Sigmoid colon (tissue), 7 donors: Measurements from ENCODE around the gene MOB4. TPM values are rescaled to one million over a fixed set of nuclear protein-coding genes. Genes with fewer than 3 reads are reported as not detected.

Source experiments
- DNase-seq: peaks from one replicate; pipeline ENCODE4 v3.0.0-alpha.2; 2019
- H3K27ac ChIP-seq, 4 donors: fragments of 200-600 bp; sonication (generic); one replicate each; pipeline ENCODE4 v1.5.1; 2016 to 2019; ENCODE audit warnings: mild to moderate bottlenecking in 1 of 4
- H3K27me3 ChIP-seq, 3 donors: fragments of 200-600 bp; sonication (generic); one replicate each; pipeline ENCODE4 v1.5.1; 2019; ENCODE audit warnings: mild to moderate bottlenecking in 1 of 3
- H3K36me3 ChIP-seq, 4 donors: fragments of 200-600 bp; sonication (generic); one replicate each; pipeline ENCODE4 v1.5.1; 2016 to 2019
- H3K4me1 ChIP-seq, 4 donors: fragments of 200-600 bp; sonication (generic); one replicate each; pipeline ENCODE4 v1.5.1; 2017 to 2019
- H3K4me3 ChIP-seq, 4 donors: fragments of 200-600 bp; sonication (generic); one replicate each; pipeline ENCODE4 v1.5.1; 2017 to 2019; ENCODE audit warnings: mild to moderate bottlenecking in 2 of 4, moderate library complexity in 1 of 4
- H3K9me3 ChIP-seq, 4 donors: fragments of 200-600 bp in 3 of 4; sonication (generic) in 3 of 4; one replicate each; pipeline versions ENCODE4 v1.5.1 to v1.6.1; 2013 to 2019
- EP300 ChIP-seq, 4 donors: sonication (generic); formaldehyde crosslinking; IDR thresholded peaks; one replicate each; pipeline ENCODE4 v1.6.1; 2017; ENCODE audit warnings: antibody characterized with exemption in 4 of 4
- POLR2A ChIP-seq, 2 donors: fragments of 450-650 bp; IDR thresholded peaks; one replicate each; pipeline ENCODE4 v1.6.1; 2016; ENCODE audit warnings: antibody characterized with exemption in 2 of 2, mild to moderate bottlenecking in 2 of 2, moderate library complexity in 2 of 2
- POLR2AphosphoS5 ChIP-seq, 4 donors: sonication (generic); formaldehyde crosslinking; IDR thresholded peaks; one replicate each; pipeline ENCODE4 v1.6.1; 2017; ENCODE audit warnings: antibody characterized with exemption in 4 of 4
- WGBS, 2 donors: extraction: QIAGEN DNeasy Blood & Tissue Kit; methylation state at CpG; one replicate each; pipeline ENCODE4 v1.1.7; 2013; 5-methylcytosine and 5-hydroxymethylcytosine counted together
- intact Hi-C: fragments of 100-400 bp; cut with DNase I; formaldehyde crosslinking; loops from one replicate; pipeline ENCODE4 v1.15.1; 2023
- polyA plus RNA-seq, 3 donors: library from polyadenylated mRNA; stranded (reverse); fragments of 200-250 nt; gene quantifications; one replicate each; pipeline ENCODE4 v1.2.3, GENCODE V29; 2013
- total RNA-seq, 4 donors: library from RNA; depleted of rRNA; stranded (reverse); fragments of >200 nt; gene quantifications; one replicate each; pipeline ENCODE4 v1.1.0, GENCODE V29; 2016
- TF ChIP-seq, protein P1 (sequence below), 4 experiments: fragments of 450-650 bp in 3 of 4; fragments of 200-600 bp in 1 of 4; IDR thresholded peaks; one replicate each; pipeline ENCODE4 v1.5.1; 2016 to 2019; ENCODE audit warnings: antibody characterized with exemption in 4 of 4, mild to moderate bottlenecking in 3 of 4, moderate library complexity in 2 of 4
- donor health status: healthy with polysubstance abuse.
- donor health status: Bipolar disorder and iron deficiency.
- donor health status: healthy.

Gene MOB4
- total and polyA plus RNA-seq, 7 donors: 22.2 to 50.5 (median 40.3) TPM

DNA sequence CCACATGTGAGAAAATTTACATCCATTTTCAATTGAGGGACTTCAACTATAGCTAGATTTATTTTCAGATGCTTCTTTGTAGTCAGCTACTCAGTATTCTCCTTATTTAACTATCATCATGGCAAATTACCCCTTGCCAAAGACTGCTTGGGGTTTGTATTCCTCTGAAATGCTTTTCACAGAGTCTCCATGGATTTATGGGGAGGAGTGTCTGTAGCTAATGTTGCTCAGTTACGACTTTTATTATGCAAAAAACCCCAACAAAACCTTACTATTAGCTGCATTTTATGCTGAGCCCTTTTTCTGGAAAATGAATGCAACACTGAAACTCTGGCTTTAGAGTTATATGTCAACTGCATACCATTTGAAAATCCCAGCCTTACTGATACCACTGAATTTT is 80.9 kb downstream of the MOB4 start:
- H3K27me3 ChIP-seq: no peaks in the 10 kb centered on the region
- H3K36me3 ChIP-seq: no peaks in the 10 kb centered on the region
- H3K4me3 ChIP-seq: no peak overlapping the region
- TF ChIP-seq EP300 (IDR thresholded peaks at IDR 0.05) (no peak), POLR2AphosphoS5 (IDR thresholded peaks at IDR 0.05) (no peak), POLR2A (IDR thresholded peaks at IDR 0.05) (no peak)
- TF ChIP-seq, protein P1, sequence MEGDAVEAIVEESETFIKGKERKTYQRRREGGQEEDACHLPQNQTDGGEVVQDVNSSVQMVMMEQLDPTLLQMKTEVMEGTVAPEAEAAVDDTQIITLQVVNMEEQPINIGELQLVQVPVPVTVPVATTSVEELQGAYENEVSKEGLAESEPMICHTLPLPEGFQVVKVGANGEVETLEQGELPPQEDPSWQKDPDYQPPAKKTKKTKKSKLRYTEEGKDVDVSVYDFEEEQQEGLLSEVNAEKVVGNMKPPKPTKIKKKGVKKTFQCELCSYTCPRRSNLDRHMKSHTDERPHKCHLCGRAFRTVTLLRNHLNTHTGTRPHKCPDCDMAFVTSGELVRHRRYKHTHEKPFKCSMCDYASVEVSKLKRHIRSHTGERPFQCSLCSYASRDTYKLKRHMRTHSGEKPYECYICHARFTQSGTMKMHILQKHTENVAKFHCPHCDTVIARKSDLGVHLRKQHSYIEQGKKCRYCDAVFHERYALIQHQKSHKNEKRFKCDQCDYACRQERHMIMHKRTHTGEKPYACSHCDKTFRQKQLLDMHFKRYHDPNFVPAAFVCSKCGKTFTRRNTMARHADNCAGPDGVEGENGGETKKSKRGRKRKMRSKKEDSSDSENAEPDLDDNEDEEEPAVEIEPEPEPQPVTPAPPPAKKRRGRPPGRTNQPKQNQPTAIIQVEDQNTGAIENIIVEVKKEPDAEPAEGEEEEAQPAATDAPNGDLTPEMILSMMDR (IDR thresholded peaks at IDR 0.05): no peak
- DNase-seq: no peak
- no peak overlapping the region for H3K27ac ChIP-seq
- H3K9me3 ChIP-seq: no peaks in the 10 kb centered on the region
- intact Hi-C loops: no loop called here
- H3K4me1 ChIP-seq: no peaks in the 10 kb centered on the region
- 39 to 69% methylated on average over 1 of the region's 1 CpG for WGBS, 2 donors

DNA sequence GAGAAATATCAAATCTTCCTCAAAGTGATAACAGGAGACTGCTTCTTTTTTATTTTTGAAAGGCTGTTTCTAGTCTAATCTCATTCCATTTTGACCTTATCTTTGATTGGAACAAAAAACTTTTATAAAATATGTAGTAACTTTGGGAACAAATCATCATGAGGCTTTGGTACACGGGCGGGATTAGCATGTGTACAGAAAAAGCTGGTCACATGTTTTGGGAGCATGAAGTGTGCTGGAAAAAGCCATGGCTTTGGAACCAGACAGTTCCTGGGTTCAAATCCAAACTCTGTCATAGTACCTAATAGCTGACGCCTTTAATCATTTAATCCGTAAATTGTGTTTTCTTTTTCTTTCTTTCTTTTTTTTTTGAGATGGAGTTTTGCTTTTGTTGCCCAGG is 81.3 kb downstream of the MOB4 start:
- intact Hi-C loops: no loop called here
- WGBS, 2 donors: 87 to 90% methylated on average over 4 of the region's 4 CpGs
- Histone ChIP-seq H3K4me3 (no peak overlapping the region), H3K27ac (peak overlapping the region in 1 of 4 donors; percentile 7), H3K4me1 (no peaks in the 10 kb centered on the region), H3K27me3 (no peaks in the 10 kb centered on the region), H3K36me3 (no peaks in the 10 kb centered on the region), H3K9me3 (no peaks in the 10 kb centered on the region)
- TF ChIP-seq POLR2A (IDR thresholded peaks at IDR 0.05) (no peak), POLR2AphosphoS5 (IDR thresholded peaks at IDR 0.05) (no peak), EP300 (IDR thresholded peaks at IDR 0.05) (no peak)
- TF ChIP-seq, protein P1 (IDR thresholded peaks at IDR 0.05): no peak
- no peak for DNase-seq

DNA sequence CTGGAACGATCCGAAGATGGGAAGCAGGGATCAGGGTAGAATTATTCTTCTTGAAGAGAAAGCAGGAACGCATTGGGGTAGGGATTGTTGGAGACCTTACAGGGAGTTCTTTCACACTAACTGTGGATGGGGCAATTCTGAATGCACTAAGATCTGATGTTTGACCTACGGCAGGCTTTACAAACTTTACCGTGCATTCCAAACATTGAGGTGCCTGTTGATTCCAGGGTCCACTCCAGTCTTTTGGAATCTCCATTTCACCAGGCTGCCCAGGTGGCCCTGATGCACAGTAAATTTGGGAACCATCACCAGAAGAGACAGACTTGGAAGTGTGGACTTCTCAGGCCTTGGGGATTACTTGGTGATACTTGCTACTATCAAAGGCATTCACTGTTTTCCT is 82.6 kb downstream of the MOB4 start:
- WGBS, 2 donors: 94 to 97% methylated on average over 5 of the region's 5 CpGs
- H3K36me3 ChIP-seq: no peaks in the 10 kb centered on the region
- no peaks in the 10 kb centered on the region for H3K9me3 ChIP-seq
- no peaks in the 10 kb centered on the region for H3K27me3 ChIP-seq
- no peak for DNase-seq
- no peak overlapping the region for H3K27ac ChIP-seq
- no peak for TF ChIP-seq POLR2AphosphoS5 (IDR thresholded peaks at IDR 0.05)
- TF ChIP-seq EP300 (IDR thresholded peaks at IDR 0.05): no peak
- TF ChIP-seq, protein P1 (IDR thresholded peaks at IDR 0.05): no peak
- TF ChIP-seq POLR2A (IDR thresholded peaks at IDR 0.05): no peak
- H3K4me1 ChIP-seq: no peaks in the 10 kb centered on the region
- intact Hi-C loops: no loop called here
- H3K4me3 ChIP-seq: no peak overlapping the region

DNA sequence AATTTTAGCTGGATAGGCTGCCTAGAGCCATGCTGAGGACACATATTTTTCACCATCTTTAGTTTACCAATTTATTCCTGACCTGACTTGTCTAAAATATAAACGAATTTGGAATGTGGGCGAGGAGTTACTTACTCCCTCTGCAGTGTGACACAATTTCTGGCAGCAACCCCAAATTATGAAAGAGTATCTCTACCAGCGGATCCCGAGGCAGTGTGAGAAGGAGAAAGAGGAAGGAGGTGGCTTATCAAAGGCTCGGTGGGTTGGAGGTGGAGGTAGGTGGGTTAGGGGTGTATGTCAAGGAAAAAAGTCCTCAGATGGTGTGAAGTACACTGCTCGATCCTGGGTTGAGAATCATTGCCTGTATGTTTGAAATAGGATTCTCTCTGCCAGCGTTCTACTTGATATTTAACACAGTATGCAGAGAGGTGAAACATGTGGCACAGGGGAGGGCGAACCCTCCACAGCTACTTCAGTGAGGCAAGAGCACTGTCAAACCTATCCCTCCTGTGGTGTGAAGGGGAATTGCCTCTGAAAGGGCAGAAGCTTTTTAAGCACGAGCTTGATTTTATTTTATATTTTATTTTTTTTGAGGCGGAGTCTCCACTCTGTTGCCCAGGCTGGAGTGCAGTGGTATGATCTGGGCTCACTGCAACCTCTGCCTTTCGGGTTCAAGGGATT is 83.6 kb downstream of the MOB4 start:
- TF ChIP-seq, protein P1 (IDR thresholded peaks at IDR 0.05): peak in 1 of 4 experiments; percentile 20
- no peak for TF ChIP-seq POLR2AphosphoS5 (IDR thresholded peaks at IDR 0.05)
- no peak for TF ChIP-seq POLR2A (IDR thresholded peaks at IDR 0.05)
- TF ChIP-seq EP300 (IDR thresholded peaks at IDR 0.05): no peak
- Histone ChIP-seq H3K27me3 (no peaks in the 10 kb centered on the region), H3K4me1 (no peaks in the 10 kb centered on the region), H3K27ac (no peak overlapping the region), H3K9me3 (no peaks in the 10 kb centered on the region), H3K4me3 (no peak overlapping the region), H3K36me3 (no peaks in the 10 kb centered on the region)
- DNase-seq: no peak
- 54 to 65% methylated on average over 11 of the region's 11 CpGs for WGBS, 2 donors
- intact Hi-C loops: no loop called here

DNA sequence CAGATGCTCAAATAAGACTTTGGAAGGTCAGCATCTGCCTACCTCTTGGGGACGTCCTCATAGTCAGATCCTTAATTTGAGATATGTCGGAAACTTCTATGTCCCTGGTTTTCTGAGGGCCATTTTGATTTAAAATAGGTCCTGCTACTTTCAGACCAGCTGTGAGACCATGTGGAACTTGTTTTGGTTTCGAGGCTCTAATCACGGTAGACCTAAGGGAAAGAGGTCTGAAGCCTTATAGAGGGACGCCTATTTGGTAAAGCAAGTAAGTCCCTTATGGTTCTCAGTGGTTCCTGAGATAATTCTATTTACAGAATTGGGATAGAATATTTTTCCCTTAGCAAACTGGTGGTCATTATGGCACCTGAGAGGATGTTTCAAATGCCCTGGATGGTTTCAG is 84.4 kb downstream of the MOB4 start:
- Histone ChIP-seq H3K27me3 (no peaks in the 10 kb centered on the region), H3K9me3 (no peaks in the 10 kb centered on the region), H3K4me3 (no peak overlapping the region), H3K27ac (no peak overlapping the region), H3K4me1 (no peaks in the 10 kb centered on the region), H3K36me3 (no peaks in the 10 kb centered on the region)
- 94 to 95% methylated on average over 5 of the region's 5 CpGs for WGBS, 2 donors
- DNase-seq: no peak
- no peak for TF ChIP-seq POLR2AphosphoS5 (IDR thresholded peaks at IDR 0.05)
- no peak for TF ChIP-seq EP300 (IDR thresholded peaks at IDR 0.05)
- TF ChIP-seq POLR2A (IDR thresholded peaks at IDR 0.05): no peak
- TF ChIP-seq, protein P1 (IDR thresholded peaks at IDR 0.05): no peak
- intact Hi-C loops: no loop called here
